ENCODE results near the gene INPP4B.

Gene INPP4B

GRCh38 chr4:142776026-142776425 is 70.1 kb downstream of the INPP4B start:
- Histone ChIP-seq H3K79me2 (ENCODE audit: low read length) (no peaks in the 10 kb centered on the region), H3K36me3 (replicated peaks; ENCODE audit: low read depth, low read length) (no peaks in the 10 kb centered on the region), H3K9me3 (ENCODE audit: insufficient read depth, low read length) (no peaks in the 10 kb centered on the region), H4K20me1 (ENCODE audit: insufficient read depth, low read length) (no peaks in the 10 kb centered on the region), H3K27ac (ENCODE audit: low read length) (no peak overlapping the region), H3K4me2 (ENCODE audit: low read length) (no peak overlapping the region), H3K4me3 (ENCODE audit: low read length) (no peak overlapping the region), H3K9ac (ENCODE audit: low read length) (no peak overlapping the region), H2AFZ (ENCODE audit: low read depth, low read length) (no peak overlapping the region), H3K27me3 (ENCODE audit: low read depth, low read length) (no peaks in the 10 kb centered on the region), H3K4me1 (ENCODE audit: low read length) (no peaks in the 10 kb centered on the region)
- no peak for TF ChIP-seq EZH2phosphoT487 (IDR thresholded peaks at IDR 0.05; ENCODE audit: low read depth)
- no peak for TF ChIP-seq CTCF (IDR thresholded peaks at IDR 0.05; ENCODE audit: low read depth, low read length)

GRCh38 chr4:142773505-142773904 is 72.6 kb downstream of the INPP4B start:
- Histone ChIP-seq H4K20me1 (ENCODE audit: insufficient read depth, low read length) (no peaks in the 10 kb centered on the region), H3K4me3 (ENCODE audit: low read length) (no peak overlapping the region), H3K9ac (ENCODE audit: low read length) (no peak overlapping the region), H3K36me3 (replicated peaks; ENCODE audit: low read depth, low read length) (no peaks in the 10 kb centered on the region), H3K27me3 (ENCODE audit: low read depth, low read length) (no peaks in the 10 kb centered on the region), H2AFZ (ENCODE audit: low read depth, low read length) (no peak overlapping the region), H3K4me1 (ENCODE audit: low read length) (no peaks in the 10 kb centered on the region), H3K4me2 (ENCODE audit: low read length) (no peak overlapping the region), H3K27ac (ENCODE audit: low read length) (no peak overlapping the region), H3K9me3 (ENCODE audit: insufficient read depth, low read length) (no peaks in the 10 kb centered on the region), H3K79me2 (ENCODE audit: low read length) (no peaks in the 10 kb centered on the region)
- TF ChIP-seq CTCF (IDR thresholded peaks at IDR 0.05; ENCODE audit: low read depth, low read length) (no peak), EZH2phosphoT487 (IDR thresholded peaks at IDR 0.05; ENCODE audit: low read depth) (no peak)

- Histone ChIP-seq H4K20me1 (ENCODE audit: insufficient read depth, low read length) (no peaks in the 10 kb centered on the region), H3K36me3 (replicated peaks; ENCODE audit: low read depth, low read length) (no peaks in the 10 kb centered on the region), H3K9ac (ENCODE audit: low read length) (no peak overlapping the region), H2AFZ (ENCODE audit: low read depth, low read length) (no peak overlapping the region), H3K4me3 (ENCODE audit: low read length) (no peak overlapping the region), H3K27me3 (ENCODE audit: low read depth, low read length) (no peaks in the 10 kb centered on the region), H3K27ac (ENCODE audit: low read length) (no peak overlapping the region), H3K9me3 (ENCODE audit: insufficient read depth, low read length) (no peaks in the 10 kb centered on the region), H3K4me1 (ENCODE audit: low read length) (no peaks in the 10 kb centered on the region), H3K4me2 (ENCODE audit: low read length) (no peak overlapping the region), H3K79me2 (ENCODE audit: low read length) (no peaks in the 10 kb centered on the region)
- TF ChIP-seq CTCF (IDR thresholded peaks at IDR 0.05; ENCODE audit: low read depth, low read length): no peak
- no peak for TF ChIP-seq EZH2phosphoT487 (IDR thresholded peaks at IDR 0.05; ENCODE audit: low read depth)
Measured at GRCh38 chr4:142762280-142762679, 83.8 kb downstream of the INPP4B start.

GRCh38 chr4:142752202-142752786 is 93.8 kb downstream of the INPP4B start:
- Histone ChIP-seq H3K9me3 (ENCODE audit: insufficient read depth, low read length) (no peaks in the 10 kb centered on the region), H4K20me1 (ENCODE audit: insufficient read depth, low read length) (no peaks in the 10 kb centered on the region), H3K36me3 (replicated peaks; ENCODE audit: low read depth, low read length) (no peaks in the 10 kb centered on the region), H3K4me3 (ENCODE audit: low read length) (no peak overlapping the region), H3K79me2 (ENCODE audit: low read length) (no peaks in the 10 kb centered on the region), H3K4me1 (ENCODE audit: low read length) (no peaks in the 10 kb centered on the region), H3K27me3 (ENCODE audit: low read depth, low read length) (no peaks in the 10 kb centered on the region), H3K27ac (ENCODE audit: low read length) (no peak overlapping the region), H2AFZ (ENCODE audit: low read depth, low read length) (no peak overlapping the region), H3K4me2 (ENCODE audit: low read length) (no peak overlapping the region), H3K9ac (ENCODE audit: low read length) (no peak overlapping the region)
- no peak for TF ChIP-seq EZH2phosphoT487 (IDR thresholded peaks at IDR 0.05; ENCODE audit: low read depth)
- no peak for TF ChIP-seq CTCF (IDR thresholded peaks at IDR 0.05; ENCODE audit: low read depth, low read length)
